AG09309 (cell line): ENCODE results near the gene LRRC41.

ENCODE experiments used
- DNase-seq: peaks from one replicate; pipeline ENCODE4 v3.0.0-alpha.2; 2010; ENCODE audit warnings: low read depth
- H3K4me3 ChIP-seq: 2 replicates; pipeline ENCODE4 v1.5.1; 2011; ENCODE audit warnings: mild to moderate bottlenecking, low read depth, low read length, moderate library complexity; ENCODE audit not compliant: control insufficient read depth
- TF ChIP-seq, protein P1 (sequence below): IDR thresholded peaks from 2 replicates; pipeline ENCODE4 v1.5.1; 2011; ENCODE audit warnings: mild to moderate bottlenecking, low read depth, low read length, inconsistent platforms; ENCODE audit not compliant: insufficient read depth, control insufficient read depth; ENCODE audit errors: missing control alignments

The LRRC41 gene

DNA sequence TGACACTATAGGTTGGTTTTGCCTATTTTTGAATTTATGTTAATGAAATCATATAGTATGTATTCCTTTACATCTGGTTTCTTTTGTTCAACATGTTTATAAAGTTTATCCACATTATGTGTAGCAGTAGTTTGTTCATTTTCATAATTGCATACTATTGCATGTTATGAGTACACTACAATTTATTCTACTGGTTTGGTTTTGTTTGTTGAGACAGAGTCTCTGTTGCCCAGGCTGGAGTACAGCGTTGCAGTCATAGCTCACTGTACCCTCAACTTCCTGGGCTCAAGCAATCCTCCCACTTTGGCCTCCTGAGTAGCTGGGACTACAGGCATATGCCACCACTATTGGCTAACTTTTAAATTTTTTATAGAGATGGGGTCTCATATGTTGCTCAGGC lies 34.8 kb downstream of the LRRC41 start:
- TF ChIP-seq, protein P1, sequence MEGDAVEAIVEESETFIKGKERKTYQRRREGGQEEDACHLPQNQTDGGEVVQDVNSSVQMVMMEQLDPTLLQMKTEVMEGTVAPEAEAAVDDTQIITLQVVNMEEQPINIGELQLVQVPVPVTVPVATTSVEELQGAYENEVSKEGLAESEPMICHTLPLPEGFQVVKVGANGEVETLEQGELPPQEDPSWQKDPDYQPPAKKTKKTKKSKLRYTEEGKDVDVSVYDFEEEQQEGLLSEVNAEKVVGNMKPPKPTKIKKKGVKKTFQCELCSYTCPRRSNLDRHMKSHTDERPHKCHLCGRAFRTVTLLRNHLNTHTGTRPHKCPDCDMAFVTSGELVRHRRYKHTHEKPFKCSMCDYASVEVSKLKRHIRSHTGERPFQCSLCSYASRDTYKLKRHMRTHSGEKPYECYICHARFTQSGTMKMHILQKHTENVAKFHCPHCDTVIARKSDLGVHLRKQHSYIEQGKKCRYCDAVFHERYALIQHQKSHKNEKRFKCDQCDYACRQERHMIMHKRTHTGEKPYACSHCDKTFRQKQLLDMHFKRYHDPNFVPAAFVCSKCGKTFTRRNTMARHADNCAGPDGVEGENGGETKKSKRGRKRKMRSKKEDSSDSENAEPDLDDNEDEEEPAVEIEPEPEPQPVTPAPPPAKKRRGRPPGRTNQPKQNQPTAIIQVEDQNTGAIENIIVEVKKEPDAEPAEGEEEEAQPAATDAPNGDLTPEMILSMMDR: no peak
- no peak for DNase-seq
- H3K4me3 ChIP-seq: no peak overlapping the region

DNA sequence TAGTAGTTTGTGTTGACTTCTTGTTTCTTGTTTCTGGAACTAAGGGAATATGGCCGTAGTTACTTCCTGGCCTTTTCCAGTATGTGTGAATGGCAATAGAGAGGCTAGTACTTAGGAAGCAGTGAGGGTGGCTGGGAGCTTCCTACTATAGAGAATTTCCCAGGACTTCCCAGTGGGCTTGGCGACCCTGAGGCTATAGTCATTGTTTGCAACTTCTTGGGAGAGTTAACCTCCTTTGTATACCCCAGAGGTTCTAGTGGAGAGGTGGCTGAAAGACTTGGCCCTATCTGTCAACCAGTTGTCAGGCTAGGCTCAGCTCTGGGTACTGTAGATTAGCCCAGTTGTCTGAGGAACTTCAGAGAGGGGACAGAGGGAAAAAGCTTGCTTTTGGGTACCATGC lies 40.3 kb downstream of the LRRC41 start:
- no peak for DNase-seq
- TF ChIP-seq, protein P1: no peak
- H3K4me3 ChIP-seq: no peak overlapping the region

DNA sequence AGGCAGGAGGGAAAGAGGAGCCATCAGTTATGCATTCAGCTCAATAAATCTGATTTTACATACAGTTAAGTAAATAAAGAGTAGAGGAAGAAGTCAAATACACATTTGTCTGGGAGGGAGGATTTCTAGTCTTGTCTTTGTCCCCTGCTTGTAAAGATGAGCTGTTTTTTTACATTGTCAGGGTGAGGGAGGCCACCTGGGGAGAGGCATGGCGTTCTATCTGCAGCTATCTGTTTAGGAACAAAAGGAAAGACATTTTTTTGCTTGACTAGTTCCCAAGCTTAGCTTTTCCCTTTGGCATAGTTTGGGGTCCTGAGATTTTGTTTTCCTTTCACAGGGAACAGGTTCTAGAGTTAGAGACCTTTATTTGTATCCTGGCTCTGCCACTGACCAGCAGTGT lies 40.9 kb downstream of the LRRC41 start:
- H3K4me3 ChIP-seq: no peak overlapping the region
- DNase-seq: no peak
- TF ChIP-seq, protein P1: no peak

DNA sequence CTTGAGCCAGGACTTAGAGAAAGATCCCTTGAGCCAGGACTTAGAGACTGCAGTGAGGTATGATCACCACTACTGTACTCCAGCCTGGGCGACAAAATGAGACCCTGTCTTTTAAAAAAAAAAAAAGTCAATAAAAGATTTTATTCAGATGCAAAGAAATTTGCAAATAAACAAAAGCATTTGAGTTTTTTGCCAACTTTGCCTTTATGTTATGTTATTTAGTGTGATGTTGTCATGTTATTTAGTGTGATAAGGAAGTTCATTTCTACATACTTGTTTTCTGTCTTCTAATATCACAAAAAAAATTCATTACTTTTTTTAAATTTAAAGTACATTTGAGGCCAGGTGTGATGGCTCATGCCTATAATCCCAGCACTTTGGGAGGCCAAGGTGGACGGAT lies 46.9 kb downstream of the LRRC41 start:
- TF ChIP-seq, protein P1: no peak
- no peak overlapping the region for H3K4me3 ChIP-seq
- DNase-seq: no peak

DNA sequence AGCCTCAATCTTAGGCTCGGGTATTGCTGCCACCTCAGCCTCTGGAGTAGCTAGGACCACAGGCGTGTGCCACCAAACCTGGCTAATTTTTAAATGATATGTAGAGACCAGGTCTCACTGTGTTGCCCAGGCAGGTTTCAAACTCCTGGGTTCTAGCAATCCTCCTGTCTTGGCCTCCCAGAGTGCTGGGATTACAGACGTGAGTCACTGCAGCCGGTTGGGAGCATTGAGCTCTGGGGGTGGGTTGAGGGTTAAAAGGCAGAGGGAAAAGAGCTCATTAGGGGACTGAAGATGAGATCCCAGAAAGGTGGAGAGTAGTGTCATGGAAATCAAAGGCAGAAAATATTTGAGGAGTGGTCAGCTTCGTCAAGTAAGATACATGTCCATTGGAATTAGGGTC lies 48.7 kb downstream of the LRRC41 start:
- TF ChIP-seq, protein P1: no peak
- no peak overlapping the region for H3K4me3 ChIP-seq
- DNase-seq: no peak

DNA sequence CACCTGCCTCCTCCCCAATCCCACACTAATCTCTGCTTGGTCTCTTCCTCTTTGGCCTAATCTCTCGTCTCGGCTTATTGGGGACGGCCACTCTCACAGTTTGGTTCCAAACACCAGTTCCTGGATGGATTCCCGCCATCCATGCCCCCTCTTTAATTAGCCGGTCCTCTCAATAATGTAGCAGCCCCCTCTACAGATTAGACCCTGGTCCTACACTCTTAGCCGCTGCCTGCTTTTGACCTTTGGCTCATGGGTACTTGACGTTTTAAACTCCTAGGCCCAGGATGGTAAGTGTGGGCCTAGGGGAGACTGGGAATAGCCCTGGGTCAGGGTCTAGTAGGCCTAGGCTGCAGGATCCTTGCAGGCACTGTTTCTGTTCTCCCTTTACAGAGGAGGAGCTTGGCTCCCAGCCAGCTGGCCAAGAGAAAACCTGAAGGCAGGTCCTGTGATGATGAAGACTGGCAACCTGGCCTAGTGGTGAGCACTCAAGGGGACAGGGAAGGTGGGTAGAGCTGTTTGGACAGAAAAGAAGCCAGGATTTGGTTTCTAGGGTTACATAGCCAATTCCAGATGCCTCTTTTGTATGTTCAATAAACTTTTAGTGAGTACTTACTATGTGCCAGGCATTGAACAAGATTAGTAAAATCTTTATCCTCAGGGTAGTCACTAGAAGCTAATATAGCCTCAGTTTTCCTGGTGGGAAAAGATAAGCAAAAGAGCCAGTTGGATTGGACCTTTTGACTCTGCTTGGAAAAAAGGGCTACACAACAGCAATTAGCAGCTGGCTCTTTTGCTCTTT lies 55.1 kb downstream of the LRRC41 start:
- H3K4me3 ChIP-seq: peak overlapping the region; percentile 78
- no peak for DNase-seq
- TF ChIP-seq, protein P1: no peak
